ENCODE results near the gene TAPBPL. TPM values are rescaled to one million over a fixed set of nuclear protein-coding genes. Genes with fewer than 3 reads are reported as not detected.
A peak's percentile ranks its signal among the peaks of the same experiment; 100 is the strongest.
"Not testable (repeated sequence)": the region's sequence is repeated elsewhere in the genome, so short reads cannot be mapped to it uniquely, and the experiment has no call there.

The TAPBPL gene
- total RNA-seq, 1 experiment from 2014 or later: 10.9 TPM

DNA sequence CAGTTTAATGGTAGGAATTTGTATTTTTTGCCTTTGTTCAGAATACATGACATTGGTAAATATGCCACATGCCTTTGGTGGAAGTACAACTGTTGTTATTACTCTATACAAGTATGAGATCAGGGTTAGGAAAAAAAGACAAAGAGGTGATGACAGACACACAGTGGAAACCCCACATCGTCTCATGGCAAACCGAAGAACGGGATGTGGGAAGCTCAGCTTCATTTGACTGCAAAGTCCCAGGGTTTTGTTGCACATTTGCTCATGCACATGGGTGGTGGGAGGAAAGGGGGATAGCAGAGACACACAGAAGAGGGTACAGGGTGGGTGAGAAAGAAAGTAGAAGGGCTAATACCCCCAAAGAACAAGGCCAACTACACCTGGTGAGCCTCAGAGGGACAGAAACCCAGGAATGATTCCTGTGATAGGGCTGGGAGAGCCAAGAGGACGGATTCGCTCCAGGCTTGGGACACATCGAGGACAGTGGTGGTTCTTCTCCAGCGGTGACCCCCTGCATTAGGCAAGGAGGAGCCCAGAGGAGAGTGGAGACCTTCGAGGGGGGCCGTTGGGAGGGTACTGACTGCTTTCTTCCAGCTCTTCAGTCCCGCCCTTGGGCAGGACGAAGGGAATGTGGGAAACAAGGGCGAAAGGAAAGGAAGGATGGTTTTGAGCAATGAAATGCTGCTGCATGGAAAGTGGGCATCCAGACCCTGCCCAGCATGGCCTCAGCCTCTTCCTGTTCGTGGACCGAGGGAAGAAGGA, 10.6 kb downstream of the TAPBPL start:
- DNase-seq (ENCODE audit: low read depth): no peak

DNA sequence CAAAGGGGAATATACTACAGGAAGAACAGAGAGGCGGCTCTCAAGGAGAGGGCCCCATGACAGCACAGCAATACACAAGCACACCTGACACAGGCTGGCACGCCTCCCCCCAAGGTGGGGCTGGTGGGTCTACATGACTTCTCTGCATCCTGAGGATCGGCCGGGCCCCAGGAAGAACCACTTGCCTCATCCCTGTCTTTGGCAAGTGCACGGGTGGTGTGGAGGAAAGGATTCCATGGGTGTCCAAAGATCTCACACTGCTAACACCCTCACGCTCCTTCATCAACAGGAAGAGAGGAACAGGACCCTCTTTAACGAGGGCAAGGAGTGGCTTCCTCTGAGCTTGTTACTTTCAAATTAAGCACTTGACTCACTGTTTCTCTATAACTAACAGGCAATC, 11.4 kb downstream of the TAPBPL start:
- no peak for DNase-seq (ENCODE audit: low read depth)

DNA sequence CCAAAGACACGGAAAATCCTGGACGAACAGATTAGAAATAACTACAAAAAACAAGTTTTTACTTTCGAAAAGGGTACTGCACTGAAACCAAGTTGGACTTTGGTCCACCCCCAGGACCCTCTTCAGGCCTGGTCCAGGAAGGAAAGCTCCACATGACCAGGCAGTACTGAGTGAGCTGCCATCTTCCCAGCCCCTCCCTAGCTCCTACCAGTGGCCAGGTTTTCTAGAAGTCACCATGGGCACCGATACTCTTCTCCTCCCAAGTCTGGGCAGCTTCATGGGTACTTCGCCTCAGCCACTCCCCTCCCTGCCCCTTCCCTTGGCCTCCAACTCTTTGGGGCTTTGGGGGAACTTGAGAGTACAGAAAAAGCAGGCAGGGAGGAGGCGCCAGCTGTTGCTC, 12.0 kb downstream of the TAPBPL start:
- no peak for DNase-seq (ENCODE audit: low read depth)

DNA sequence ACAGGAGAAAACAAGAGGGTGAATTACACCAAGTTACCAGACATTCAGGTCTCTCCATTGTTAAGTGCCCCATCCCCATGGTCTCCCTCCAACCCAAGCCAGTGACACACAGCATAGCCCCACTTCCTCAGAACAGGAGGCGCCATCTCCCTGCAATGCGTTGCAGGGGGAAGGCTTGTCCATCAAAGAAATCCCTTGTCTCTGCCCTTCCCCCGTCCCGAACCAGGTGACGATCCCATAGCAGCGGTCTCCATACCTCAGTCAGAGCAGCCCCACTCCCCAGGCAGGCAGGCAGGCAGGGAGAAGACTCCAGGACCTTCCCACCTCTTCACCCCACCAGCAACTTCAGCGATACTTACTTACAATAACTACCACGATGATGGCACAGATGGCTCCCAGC, 12.7 kb downstream of the TAPBPL start:
- no peak for DNase-seq (ENCODE audit: low read depth)

DNA sequence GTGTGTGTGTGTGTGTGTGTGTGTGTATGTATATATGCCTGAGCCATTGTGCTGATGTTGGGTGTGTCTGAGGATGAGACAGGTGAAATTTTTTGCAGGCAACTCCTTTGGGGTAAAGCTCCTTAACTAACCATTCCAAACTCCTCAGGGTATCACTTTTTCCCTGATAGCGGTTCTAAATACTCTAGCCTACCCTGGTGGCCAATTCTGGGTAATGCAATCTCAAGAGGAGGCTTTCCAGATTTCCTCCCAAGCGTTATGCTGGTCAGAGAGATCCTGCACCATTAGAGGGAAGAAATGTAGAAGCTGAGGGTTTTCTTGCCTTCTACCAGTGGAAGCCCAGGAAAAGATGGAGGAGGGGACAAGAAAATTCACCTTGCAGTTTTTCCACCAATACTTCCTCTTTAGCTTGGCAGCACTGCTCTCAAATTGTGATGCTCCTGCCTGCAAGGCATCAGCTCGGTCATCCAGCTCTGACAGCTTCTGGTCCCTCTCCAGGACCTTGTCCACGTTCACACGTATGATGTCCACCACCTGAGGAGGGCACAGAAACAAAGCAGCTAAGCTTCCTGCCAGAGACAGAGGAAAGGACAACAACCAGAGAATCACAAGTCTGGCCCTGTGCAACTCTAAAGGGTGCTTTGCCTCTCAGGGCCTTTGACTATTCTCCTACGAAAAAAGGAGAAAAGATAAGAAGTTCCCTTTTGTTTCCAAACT, 13.8 kb downstream of the TAPBPL start:
- peak; percentile 54 for DNase-seq (ENCODE audit: low read depth)

DNA sequence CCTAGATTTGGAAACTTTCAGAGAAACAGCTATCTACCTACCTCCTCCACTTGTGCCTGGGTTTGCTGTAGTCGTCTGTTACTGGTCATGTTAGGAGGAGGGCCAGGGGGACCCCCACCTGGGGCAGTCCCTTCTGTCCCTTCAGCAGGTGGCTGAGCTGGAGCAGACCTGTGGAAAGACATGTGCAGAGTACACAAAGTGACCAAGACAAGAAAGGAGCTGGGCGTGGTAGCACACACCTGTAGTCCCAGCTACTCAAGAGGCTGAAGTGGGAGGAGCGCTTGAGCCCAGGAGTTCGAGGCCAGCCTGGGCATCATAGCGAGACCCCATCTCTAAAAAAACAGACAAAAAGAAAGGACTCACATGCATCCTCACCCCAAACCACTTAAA, 14.3 kb downstream of the TAPBPL start:
- no peak for DNase-seq (ENCODE audit: low read depth)

DNA sequence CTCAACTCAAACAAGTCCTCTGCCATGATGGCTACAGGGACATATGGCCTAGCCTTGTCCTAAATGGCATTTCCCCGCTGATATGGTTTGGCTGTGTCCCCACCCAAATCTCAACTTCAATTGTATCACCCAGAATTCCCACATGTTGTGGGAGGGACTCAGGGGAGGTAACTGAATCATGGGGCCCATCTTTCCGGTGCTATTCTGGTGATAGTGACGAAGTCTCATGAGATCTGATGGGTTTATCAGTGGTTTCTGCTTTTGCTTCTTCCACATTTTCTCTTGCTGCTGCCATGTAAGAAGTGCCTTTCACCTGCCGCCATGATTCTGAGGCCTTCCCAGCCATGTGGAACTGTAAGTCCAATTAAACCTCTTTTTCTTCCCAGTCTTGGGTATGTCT, 14.9 kb downstream of the TAPBPL start:
- DNase-seq (ENCODE audit: low read depth): not testable (repeated sequence)

DNA sequence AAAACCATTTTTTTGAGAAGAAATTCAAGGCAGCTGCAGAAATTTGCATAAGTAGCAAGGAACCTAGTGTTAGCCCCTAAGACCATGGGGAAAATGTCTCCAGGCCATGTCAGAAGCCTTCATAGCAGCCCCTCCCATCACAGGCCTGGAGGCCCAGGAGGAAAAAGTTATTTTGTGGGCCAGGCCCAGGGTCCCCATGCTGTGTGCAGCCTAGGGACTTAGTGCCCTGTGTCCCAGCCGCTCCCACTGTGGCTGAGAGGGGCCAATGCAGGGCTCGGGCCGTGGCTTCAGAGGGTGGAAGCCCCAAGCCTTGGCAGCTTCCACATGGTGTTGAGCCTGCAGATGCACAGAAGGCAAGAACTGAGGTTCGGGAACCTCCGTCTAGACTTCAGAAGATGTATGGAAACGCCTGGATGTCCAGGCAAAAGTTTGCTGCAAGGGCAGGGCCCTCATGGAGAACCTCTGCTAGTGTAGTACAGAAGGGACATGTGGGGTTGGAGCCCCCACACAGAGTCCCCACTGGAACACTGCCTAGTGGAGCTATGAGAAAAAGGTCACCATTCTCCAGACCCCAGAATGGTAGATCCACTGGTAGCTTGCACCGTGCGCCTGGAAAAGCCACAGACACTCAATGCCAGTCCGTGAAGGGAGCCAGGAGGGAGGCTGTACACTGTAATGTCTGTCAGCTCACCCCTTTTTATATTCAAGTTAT, 15.9 kb downstream of the TAPBPL start:
- DNase-seq (ENCODE audit: low read depth): not testable (repeated sequence)

DNA sequence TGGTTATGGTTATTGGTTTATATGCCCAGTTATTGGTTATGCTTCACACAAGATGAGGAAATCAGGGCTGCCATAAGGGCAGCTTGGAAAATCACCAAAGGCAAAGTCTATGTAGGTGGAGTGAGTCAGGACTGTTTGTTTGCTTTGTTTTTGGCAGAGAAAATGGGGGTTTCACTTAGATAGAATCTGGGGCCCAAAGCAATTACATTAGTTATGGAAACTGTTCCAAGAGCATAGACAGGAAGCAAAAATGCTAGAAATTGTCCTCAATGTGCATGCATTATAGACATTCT, 16.4 kb downstream of the TAPBPL start:
- no peak for DNase-seq (ENCODE audit: low read depth)

DNA sequence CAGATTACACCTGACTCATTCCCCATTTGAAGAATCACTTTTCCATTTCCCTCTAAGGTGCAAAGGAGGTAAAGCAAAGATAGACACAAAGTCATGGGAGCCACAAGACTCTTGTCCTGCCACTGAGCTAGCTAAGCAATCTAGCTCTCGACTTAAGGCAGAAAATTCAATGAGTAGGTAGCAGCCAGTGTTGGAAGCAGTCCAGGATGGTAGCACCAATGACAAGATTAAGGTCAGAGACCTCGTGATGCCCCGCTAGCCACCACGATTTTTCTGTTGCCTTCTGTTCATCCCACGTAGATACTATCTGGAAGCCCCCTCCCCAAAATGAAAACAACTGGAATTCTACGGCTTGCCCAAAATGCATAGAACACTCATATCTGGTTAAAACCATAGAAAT, 17.2 kb downstream of the TAPBPL start:
- no peak for DNase-seq (ENCODE audit: low read depth)

DNA sequence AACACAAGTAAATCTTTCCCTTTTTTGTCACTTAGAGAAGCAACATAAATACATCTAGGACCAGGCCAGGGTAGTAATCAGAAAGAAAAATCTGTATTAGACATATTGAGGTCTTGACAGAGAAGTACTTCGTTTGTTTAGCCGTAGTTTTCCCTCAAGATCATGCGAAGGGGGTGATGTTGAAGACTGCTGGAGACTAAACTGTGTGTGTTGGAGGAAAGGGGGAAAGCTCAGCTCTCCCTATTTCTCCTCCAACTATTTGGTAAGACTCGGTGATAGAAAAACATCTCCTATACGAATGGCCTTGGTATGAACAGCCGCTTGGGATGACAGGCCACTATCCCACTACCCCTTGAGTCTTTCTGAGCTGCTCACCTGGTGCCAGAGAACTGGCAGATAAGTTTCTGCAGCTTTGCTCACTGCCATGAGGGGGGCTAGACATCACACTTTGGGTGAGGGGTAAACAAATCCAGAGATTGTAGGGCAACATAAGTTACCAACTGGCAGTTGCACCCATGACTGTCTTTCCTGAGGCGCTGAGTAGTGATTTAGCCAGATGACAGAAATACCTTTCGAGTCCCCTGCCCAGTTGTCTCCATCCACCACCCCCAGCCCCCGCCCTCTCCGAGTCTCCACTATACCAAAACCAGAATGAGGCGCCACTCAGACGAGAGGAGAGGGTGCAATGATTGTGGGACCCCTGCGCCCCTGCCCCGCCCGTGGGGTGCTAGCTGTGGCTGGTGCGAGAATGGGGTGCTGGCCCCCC, 17.9 kb downstream of the TAPBPL start:
- no peak for DNase-seq (ENCODE audit: low read depth)

DNA sequence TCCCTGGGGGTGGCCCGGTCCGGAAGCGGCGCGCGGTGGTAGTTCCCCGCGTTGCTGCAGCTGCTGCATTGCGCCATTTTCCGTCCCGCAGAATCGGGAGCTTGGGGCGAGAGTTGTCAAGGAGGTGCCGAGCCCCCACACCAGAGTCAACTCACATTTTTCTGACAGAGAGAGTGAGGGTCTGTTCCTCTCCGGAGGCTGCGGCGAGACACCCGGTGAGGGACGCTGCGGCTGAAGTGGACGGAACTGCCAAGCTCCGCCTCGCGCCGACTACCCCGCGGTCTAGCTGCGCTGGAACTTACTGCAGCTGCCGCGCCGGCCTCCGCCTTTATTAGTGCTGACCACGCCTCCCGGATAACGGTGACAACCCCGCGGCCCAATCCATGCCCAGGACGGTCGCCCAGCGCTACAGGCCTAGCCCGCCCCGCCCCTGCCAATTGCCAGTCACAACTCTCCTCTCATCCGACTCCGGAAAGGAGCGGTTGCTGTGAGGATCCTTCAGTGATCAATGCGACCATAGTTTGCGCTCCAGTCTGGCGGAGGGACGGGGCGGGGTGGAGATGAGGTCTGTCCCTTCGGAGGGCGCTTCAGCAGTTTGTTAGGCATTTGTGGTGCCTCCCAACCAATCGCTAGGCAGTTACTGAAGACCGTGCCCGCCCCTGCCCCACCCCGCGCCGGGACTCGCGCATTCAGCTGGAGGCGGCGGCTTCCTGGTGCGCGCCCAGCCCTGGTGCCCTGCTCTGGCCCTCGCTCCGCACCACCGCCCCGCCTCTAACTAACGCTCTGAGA, 18.7 kb downstream of the TAPBPL start, which contains the start of gene VAMP1:
TSS of gene VAMP1 (minus strand) at position 303 of the 789 bp plus-strand sequence. CDS start at position 157, 146 bp downstream.
- peak; percentile 99 for DNase-seq (ENCODE audit: low read depth)

DNA sequence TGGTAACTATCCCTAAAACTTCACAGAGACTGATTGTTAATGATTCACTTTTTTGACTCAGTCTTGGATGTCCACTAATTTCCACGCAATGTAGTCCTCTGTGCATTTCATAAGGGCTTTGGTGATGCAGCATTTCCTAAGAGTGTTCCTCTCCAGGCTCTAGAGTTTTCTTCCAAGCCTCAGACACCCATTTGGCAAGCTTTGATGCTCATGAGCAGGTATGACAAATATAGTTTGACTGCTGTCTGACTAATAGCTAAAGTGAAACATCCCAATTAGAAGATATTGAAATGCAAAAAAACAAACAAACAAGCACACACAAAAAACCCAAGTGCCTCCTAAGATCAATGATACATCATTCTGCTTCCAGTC, 20.1 kb downstream of the TAPBPL start:
- DNase-seq (ENCODE audit: low read depth): no peak

DNA sequence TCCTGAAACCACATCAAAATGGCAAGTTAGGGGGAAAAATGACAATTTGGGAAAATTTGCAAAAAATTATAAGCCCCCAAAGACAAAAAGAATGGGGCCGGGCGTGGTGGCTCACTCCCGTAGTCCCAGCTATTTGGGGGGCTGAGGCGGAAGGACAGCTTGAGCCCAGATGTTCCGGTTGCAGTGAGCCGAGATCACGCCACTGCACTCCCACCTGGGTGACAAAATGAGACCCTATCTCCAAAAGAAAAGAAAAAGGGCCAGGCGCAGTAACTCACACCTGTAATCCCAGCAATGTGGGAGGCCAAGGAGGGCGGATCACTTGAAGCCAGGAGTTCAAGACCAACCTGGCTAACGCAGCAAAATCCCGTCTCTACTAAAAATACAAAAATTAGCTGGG, 20.6 kb downstream of the TAPBPL start:
- DNase-seq (ENCODE audit: low read depth): no peak

DNA sequence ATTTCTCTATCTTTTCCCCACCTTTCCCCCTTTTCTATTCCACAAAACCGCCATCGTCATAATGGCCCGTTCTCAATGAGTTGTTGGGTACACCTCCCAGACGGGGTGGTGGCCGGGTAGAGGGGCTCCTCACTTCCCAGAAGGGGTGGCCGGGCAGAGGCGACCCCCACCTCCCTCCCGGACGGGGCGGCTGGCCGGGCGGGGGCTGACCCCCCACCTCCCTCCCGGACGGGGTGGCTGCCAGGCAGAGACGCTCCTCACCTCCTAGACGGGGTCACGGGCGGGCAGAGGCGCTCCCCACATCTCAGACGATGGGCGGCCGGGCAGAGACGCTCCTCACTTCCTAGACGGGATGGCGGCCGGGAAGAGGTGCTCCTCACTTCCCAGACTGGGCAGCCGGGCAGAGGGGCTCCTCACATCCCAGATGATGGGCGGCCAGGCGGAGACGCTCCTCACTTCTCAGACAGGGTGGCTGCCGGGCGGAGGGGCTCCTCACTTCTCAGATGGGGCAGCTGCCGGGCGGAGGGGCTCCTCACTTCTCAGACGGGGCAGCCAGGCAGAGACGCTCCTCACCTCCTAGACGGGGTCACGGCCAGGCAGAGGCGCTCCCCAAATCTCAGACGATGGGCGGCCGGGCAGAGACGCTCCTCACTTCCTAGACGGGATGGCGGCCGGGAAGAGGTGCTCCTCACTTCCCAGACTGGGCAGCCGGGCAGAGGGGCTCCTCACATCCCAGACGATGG, 23.6 kb downstream of the TAPBPL start:
- not testable (repeated sequence) for DNase-seq (ENCODE audit: low read depth)

DNA sequence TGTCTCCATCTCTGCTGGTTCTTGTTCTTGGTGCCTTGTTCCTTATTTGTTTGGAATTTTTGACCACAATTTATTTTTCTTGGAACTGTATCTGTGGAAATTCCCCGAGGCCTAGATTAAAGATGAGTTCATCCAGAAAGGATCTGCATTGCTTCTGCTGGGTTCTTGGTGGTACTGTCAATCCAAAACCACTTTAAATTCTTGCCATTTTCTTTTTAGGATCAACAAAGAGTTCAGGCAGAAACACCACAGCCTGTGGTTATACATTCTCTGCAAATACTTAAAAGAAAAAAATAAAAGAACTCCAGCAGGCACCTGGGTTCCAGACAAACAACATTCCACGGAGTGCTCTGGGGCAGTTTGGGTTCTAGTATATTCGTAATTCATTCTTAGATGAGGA, 24.6 kb downstream of the TAPBPL start:
- peak; percentile 65 for DNase-seq (ENCODE audit: low read depth)

DNA sequence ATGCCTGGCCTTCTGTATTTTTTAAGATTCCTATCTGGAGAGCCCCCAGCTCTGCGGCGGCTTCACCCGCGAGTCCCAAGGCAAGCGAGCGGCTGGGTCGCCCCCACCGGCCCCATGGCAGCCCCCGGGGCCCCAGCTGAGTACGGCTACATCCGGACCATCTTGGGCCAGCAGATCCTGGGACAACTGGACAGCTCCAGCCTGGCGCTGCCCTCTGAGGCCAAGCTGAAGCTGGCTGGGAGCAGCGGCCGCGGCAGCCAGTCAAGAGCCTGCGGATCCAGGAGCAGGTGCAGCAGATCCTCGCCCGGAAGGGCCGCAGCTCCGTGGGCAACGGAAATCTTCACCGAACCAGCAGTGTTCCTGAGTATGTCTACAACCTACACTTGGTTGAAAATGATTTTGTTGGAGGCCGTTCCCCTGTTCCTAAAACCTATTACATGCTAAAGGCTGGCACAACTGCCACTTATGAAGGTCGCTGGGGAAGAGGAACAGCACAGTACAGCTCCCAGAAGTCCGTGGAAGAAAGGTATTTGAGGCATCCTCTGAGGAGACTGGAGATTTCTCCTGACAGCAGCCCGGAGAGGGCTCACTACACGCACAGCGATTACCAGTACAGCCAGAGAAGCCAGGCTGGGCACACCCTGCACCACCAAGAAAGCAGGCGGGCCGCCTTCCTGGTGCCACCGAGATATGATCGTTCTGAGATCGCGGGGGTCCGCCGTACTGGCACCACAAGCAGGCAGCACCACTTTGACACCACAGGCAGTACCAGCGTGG, 25.9 kb downstream of the TAPBPL start:
- not testable (repeated sequence) for DNase-seq (ENCODE audit: low read depth)

DNA sequence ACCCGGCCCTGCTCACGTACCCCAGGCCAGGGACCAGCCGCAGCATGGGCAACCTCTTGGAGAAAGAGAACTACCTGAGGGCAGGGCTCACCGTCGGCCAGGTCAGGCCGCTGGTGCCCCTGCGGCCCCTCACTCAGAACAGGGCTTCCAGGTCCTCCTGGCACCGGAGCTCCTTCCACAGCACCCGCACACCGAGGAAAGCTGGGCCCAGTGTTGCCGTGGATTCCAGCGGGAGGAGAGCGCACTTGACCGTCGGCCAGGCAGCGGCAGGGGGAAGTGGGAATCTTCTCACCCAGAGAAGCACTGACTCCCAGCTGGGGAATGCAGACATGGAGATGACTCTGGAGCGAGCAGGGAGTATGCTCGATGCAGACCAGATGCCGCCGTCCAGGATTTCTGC, 26.6 kb downstream of the TAPBPL start:
- DNase-seq (ENCODE audit: low read depth): no peak

DNA sequence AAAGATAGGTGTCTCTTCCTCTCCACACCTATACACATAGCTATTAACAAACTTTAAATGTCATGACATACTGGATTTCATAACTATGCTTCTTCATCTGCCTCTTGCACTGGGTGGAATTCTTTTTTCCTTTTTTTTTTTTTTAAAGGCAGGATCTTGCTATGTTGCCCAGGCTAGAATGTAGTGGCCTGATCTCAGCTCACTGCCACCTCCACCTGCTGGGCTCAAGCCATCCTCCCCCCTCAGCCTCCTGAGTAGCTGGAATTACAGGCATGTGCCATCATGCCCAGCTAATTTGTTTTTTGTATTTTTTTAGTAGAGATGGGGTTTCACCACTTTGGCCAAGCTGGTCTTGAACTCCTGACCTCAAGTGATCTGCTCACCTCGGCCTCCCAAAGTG, 36.4 kb downstream of the TAPBPL start:
- no peak for DNase-seq (ENCODE audit: low read depth)

DNA sequence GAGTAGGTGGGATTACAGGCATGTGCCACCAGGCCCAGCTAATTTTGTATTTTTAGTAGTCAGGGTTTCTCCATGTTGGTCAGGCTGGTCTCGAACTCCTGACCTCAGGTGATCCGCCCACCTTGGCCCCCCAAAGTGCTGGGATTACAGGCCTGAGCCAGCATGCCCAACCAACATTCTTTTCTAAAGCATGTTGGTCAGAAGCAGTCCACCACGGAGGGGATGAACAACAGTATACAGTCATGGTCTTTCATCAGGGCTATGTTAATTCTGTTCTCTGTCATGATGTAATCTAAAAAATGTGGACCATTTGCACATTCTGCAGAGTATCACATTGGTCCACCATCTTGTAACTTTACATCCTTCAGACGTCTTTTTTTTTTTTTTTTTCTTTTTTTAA, 37.6 kb downstream of the TAPBPL start:
- DNase-seq (ENCODE audit: low read depth): no peak

Measured in Daoy (cell line).